ENCODE results near the gene CUX1. TPM values are rescaled to one million over a fixed set of nuclear protein-coding genes. Genes with fewer than 3 reads are reported as not detected.

CUX1 gene
- total RNA-seq, 1 experiment from 2014 or later: 64.3 TPM

GRCh38 chr7:101936611-101937231 is 119.3 kb downstream of the CUX1 start (continued):
- TF ChIP-seq ZSCAN18 (CRISPR knock-in tag; IDR thresholded peaks at IDR 0.05) (no peak), FOXP4 (CRISPR knock-in tag; IDR thresholded peaks at IDR 0.05) (peak; percentile 69; the same call in 1 of the 2 replicates), AR (CRISPR knock-in tag; IDR thresholded peaks at IDR 0.05) (no peak), TEAD1 (CRISPR knock-in tag; IDR thresholded peaks at IDR 0.05) (peak; percentile 97), GTF2I (CRISPR knock-in tag; conservative IDR thresholded peaks at IDR 0.05) (no peak), ERG (CRISPR knock-in tag; IDR thresholded peaks at IDR 0.05) (no peak), ZNF138 (CRISPR knock-in tag; conservative IDR thresholded peaks at IDR 0.05) (0 out of 2 replicates have a peak, but pooled peaks have one; percentile 65), TCF7 (CRISPR knock-in tag; IDR thresholded peaks at IDR 0.05; ENCODE audit: low read depth) (no peak), ZNF425 (CRISPR knock-in tag; conservative IDR thresholded peaks at IDR 0.05) (no peak), E2F5 (CRISPR knock-in tag; IDR thresholded peaks at IDR 0.05) (no peak), IRF2 (CRISPR knock-in tag; IDR thresholded peaks at IDR 0.05; ENCODE audit: borderline replicate concordance, low read depth) (no peak), ELF4 (CRISPR knock-in tag; IDR thresholded peaks at IDR 0.05; ENCODE audit: low read depth) (no peak), JUN (CRISPR knock-in tag; IDR thresholded peaks at IDR 0.05) (no peak), RORB (CRISPR knock-in tag; IDR thresholded peaks at IDR 0.05) (no peak), E2F4 (CRISPR knock-in tag; IDR thresholded peaks at IDR 0.05; ENCODE audit: borderline replicate concordance, low read depth) (no peak), ZNF219 (CRISPR knock-in tag; IDR thresholded peaks at IDR 0.05; ENCODE audit: borderline replicate concordance) (peak; percentile 90; the same call in 1 of the 2 replicates), SOX15 (CRISPR knock-in tag; IDR thresholded peaks at IDR 0.05) (no peak), ZBTB21 (CRISPR knock-in tag; IDR thresholded peaks at IDR 0.05; ENCODE audit: borderline replicate concordance) (peak; percentile 32; the same call in 1 of the 2 replicates), GRHL2 (CRISPR knock-in tag; IDR thresholded peaks at IDR 0.05; ENCODE audit: insufficient replicate concordance, severe bottlenecking) (no peak), ATF6 (CRISPR knock-in tag; IDR thresholded peaks at IDR 0.05) (no peak), USF2 (CRISPR knock-in tag; IDR thresholded peaks at IDR 0.05) (peak; percentile 46)
